Hepatocyte (in vitro differentiated cells): ENCODE data around the gene PRKCA. TPM values are rescaled to one million over a fixed set of nuclear protein-coding genes. Genes with fewer than 3 reads are reported as not detected.

Experiments
- DNase-seq: peaks from one replicate; pipeline ENCODE4 v3.0.0-alpha.2; 2016; ENCODE audit warnings: low spot score
- H2AFZ ChIP-seq: fragments of 200-600 bp; sonication (generic); 2 replicates; pipeline ENCODE4 v1.6.0; 2016; ENCODE audit warnings: antibody characterized with exemption, mild to moderate bottlenecking
- H3K27ac ChIP-seq: fragments of 200-600 bp; sonication (generic); 2 replicates; pipeline ENCODE4 v1.5.1; 2016; ENCODE audit warnings: mild to moderate bottlenecking
- H3K27me3 ChIP-seq: fragments of 200-600 bp; sonication (generic); 2 replicates; pipeline ENCODE4 v1.6.1; 2016
- H3K36me3 ChIP-seq: fragments of 200-600 bp; sonication (generic); replicated peaks from 2 replicates; pipeline ENCODE4 v1.5.1; 2016; ENCODE audit warnings: low read depth; ENCODE audit not compliant: insufficient read depth
- H3K4me1 ChIP-seq: fragments of 200-600 bp; sonication (generic); 2 replicates; pipeline ENCODE4 v1.5.1; 2016; ENCODE audit warnings: mild to moderate bottlenecking, moderate library complexity; ENCODE audit not compliant: insufficient read depth
- H3K4me2 ChIP-seq: fragments of 200-600 bp; sonication (generic); 2 replicates; pipeline ENCODE4 v1.6.0; 2016
- H3K4me3 ChIP-seq: fragments of 200-600 bp; sonication (generic); 2 replicates; pipeline ENCODE4 v1.5.1; 2016; ENCODE audit warnings: mild to moderate bottlenecking
- H3K79me2 ChIP-seq: fragments of 200-600 bp; sonication (generic); 2 replicates; pipeline ENCODE4 v1.6.0; 2017; ENCODE audit warnings: mild to moderate bottlenecking
- H3K9me2 ChIP-seq: fragments of 200-600 bp; sonication (generic); replicated peaks from 2 replicates; pipeline ENCODE4 v1.6.0; 2017; ENCODE audit warnings: mild to moderate bottlenecking; ENCODE audit not compliant: insufficient read depth
- H3K9me3 ChIP-seq: fragments of 200-600 bp; sonication (generic); 2 replicates; pipeline ENCODE4 v1.5.1; 2016; ENCODE audit warnings: low read depth, mild to moderate bottlenecking
- H4K20me1 ChIP-seq: fragments of 200-600 bp; sonication (generic); 2 replicates; pipeline ENCODE4 v1.6.0; 2016; ENCODE audit warnings: mild to moderate bottlenecking; ENCODE audit not compliant: insufficient read depth, poor library complexity, severe bottlenecking
- CTCF ChIP-seq: fragments of 200-600 bp; sonication (generic); IDR thresholded peaks from 2 replicates; pipeline ENCODE4 v1.5.1; 2016; ENCODE audit warnings: antibody characterized with exemption, mild to moderate bottlenecking; ENCODE audit not compliant: poor library complexity
- EZH2 ChIP-seq: fragments of 200-600 bp; sonication (generic); IDR thresholded peaks from 2 replicates; pipeline ENCODE4 v1.6.1; 2016; ENCODE audit warnings: antibody characterized with exemption, mild to moderate bottlenecking, borderline replicate concordance
- EZH2phosphoT487 ChIP-seq: fragments of 200-600 bp; sonication (generic); IDR thresholded peaks from one replicate; pipeline ENCODE4 v1.6.1; 2018; ENCODE audit warnings: antibody characterized with exemption, mild to moderate bottlenecking, low read depth, moderate library complexity; ENCODE audit not compliant: unreplicated experiment, severe bottlenecking
- WGBS: methylation state at CpG from one replicate; pipeline ENCODE4 v1.1.6; 2016; ENCODE audit warnings: low lambda C conversion rate; ENCODE audit errors: missing lambda C conversion rate; 5-methylcytosine and 5-hydroxymethylcytosine counted together
- polyA plus RNA-seq: library from polyadenylated mRNA; unstranded; fragments of >200 nt; fragmentation: Nextera tagmentation; extraction: Ambion mirVana; gene quantifications from 2 replicates; pipeline ENCODE4 v1.2.1, GENCODE V29; 2016
- total RNA-seq: library from RNA; depleted of rRNA; stranded (reverse); fragments of >200 nt; gene quantifications from 2 replicates; pipeline ENCODE4 v1.2.3, GENCODE V29; 2014

The PRKCA gene
- total and polyA plus RNA-seq, 2 experiments from 2014 or later, result 5.9 to 18.5 TPM

GRCh38 chr17:66260275-66260674, 42.1 kb upstream of the PRKCA start:
- Histone ChIP-seq H4K20me1 (no peaks in the 10 kb centered on the region), H3K27ac (no peak overlapping the region), H2AFZ (no peak overlapping the region), H3K9me3 (no peaks in the 10 kb centered on the region), H3K9me2 (no peaks in the 10 kb centered on the region), H3K79me2 (no peaks in the 10 kb centered on the region), H3K27me3 (no peaks in the 10 kb centered on the region), H3K4me1 (no peaks in the 10 kb centered on the region), H3K4me3 (no peak overlapping the region), H3K4me2 (no peak overlapping the region), H3K36me3 (no peaks in the 10 kb centered on the region)
- WGBS, result 92% methylated on average over 6 of the region's 6 CpGs
- TF ChIP-seq CTCF (no peak), EZH2phosphoT487 (no peak), EZH2 (no peak)
- DNase-seq, result no peak

GRCh38 chr17:66260688-66261087, 41.7 kb upstream of the PRKCA start:
- Histone ChIP-seq H3K27ac (no peak overlapping the region), H3K4me1 (no peaks in the 10 kb centered on the region), H2AFZ (no peak overlapping the region), H3K36me3 (no peaks in the 10 kb centered on the region), H3K9me3 (no peaks in the 10 kb centered on the region), H3K9me2 (no peaks in the 10 kb centered on the region), H3K4me3 (no peak overlapping the region), H4K20me1 (no peaks in the 10 kb centered on the region), H3K79me2 (no peaks in the 10 kb centered on the region), H3K4me2 (no peak overlapping the region), H3K27me3 (no peaks in the 10 kb centered on the region)
- DNase-seq, result no peak
- WGBS, result 100% methylated on average over 1 of the region's 1 CpG
- TF ChIP-seq CTCF, result no peak
- TF ChIP-seq EZH2phosphoT487, result no peak
- TF ChIP-seq EZH2, result no peak

GRCh38 chr17:66262767-66263166, 39.6 kb upstream of the PRKCA start:
- 83% methylated on average over 2 of the region's 2 CpGs for WGBS
- Histone ChIP-seq H3K9me3 (no peaks in the 10 kb centered on the region), H3K4me2 (no peak overlapping the region), H3K4me1 (no peaks in the 10 kb centered on the region), H4K20me1 (no peaks in the 10 kb centered on the region), H3K9me2 (no peaks in the 10 kb centered on the region), H3K36me3 (no peaks in the 10 kb centered on the region), H2AFZ (no peak overlapping the region), H3K79me2 (no peaks in the 10 kb centered on the region), H3K27ac (no peak overlapping the region), H3K4me3 (no peak overlapping the region), H3K27me3 (no peaks in the 10 kb centered on the region)
- TF ChIP-seq CTCF, result no peak
- no peak for TF ChIP-seq EZH2phosphoT487
- no peak for TF ChIP-seq EZH2
- DNase-seq, result no peak

- Histone ChIP-seq H2AFZ (no peak overlapping the region), H4K20me1 (no peaks in the 10 kb centered on the region), H3K27me3 (no peaks in the 10 kb centered on the region), H3K36me3 (no peaks in the 10 kb centered on the region), H3K27ac (no peak overlapping the region), H3K4me3 (no peak overlapping the region), H3K9me2 (no peaks in the 10 kb centered on the region), H3K4me1 (no peaks in the 10 kb centered on the region), H3K9me3 (no peaks in the 10 kb centered on the region), H3K4me2 (no peak overlapping the region), H3K79me2 (no peaks in the 10 kb centered on the region)
- TF ChIP-seq EZH2phosphoT487, result no peak
- no peak for TF ChIP-seq EZH2
- TF ChIP-seq CTCF, result no peak
- WGBS, result 95% methylated on average over 5 of the region's 5 CpGs
- no peak for DNase-seq
These were observed 37.7 kb upstream of the PRKCA start for GRCh38 chr17:66264696-66265095.
